K562 (cell line): ENCODE results near the gene TSPAN3. TPM values are rescaled to one million over a fixed set of nuclear protein-coding genes. Genes with fewer than 3 reads are reported as not detected.

ENCODE experiments used
- ATAC-seq: fragments of 200-7000 bp; cut with Tn5 transposase; 3 replicates; pipeline ENCODE4 v1.9.1; 2020; ENCODE audit warnings: moderate library complexity
- BruUV-seq: library from RNA; stranded (reverse); fragments of 400-500 nt; replicated peaks from 2 replicates; lab custom pipeline; 2021; lab: Mats Ljungman, UMichigan
- CTCF ChIA-PET: fragments of 300-600 bp; formaldehyde crosslinking; extraction: SDS; loops from one replicate; lab custom pipeline; 2021; ENCODE audit warnings: low intra/inter-chr PET ratio; lab: Yijun Ruan, JAX
- POLR2A ChIA-PET: fragments of 300-600, 350-650 bp; sonication (Branson Sonifier 250); formaldehyde crosslinking; extraction: SDS; loops from one replicate; lab custom pipeline; 2021; ENCODE audit warnings: antibody characterized with exemption, inconsistent platforms; lab: Yijun Ruan, JAX
- DNase-seq, 4 experiments: peaks; one replicate each; pipeline versions ENCODE4 v3.0.0 to v3.0.0-alpha.2; 2011 to 2018; ENCODE audit warnings: low spot score in 3 of 4, mixed read lengths in 3 of 4; ENCODE audit errors: extremely low read depth in 1 of 4
- FAIRE-seq: peaks from 2 replicates; lab custom pipeline; 2011; peaks lifted over from hg19 to GRCh38; lab: Jason Lieb, UNC
- H2AFZ ChIP-seq: 2 replicates; pipeline ENCODE4 v1.6.0; 2011; ENCODE audit warnings: low read depth, low read length, control low read depth, inconsistent platforms
- H3K27ac ChIP-seq: fragments of 200-600 bp; 3 replicates; pipeline ENCODE4 v1.8.0; 2011; ENCODE audit warnings: low read depth, mild to moderate bottlenecking, control low read depth, inconsistent platforms, low read length, moderate library complexity, mixed read lengths; ENCODE audit errors: extremely low read depth
- H3K27me3 ChIP-seq, 2 experiments: fragments of 300-600 bp in 1 of 2; 2 replicates in 1 of 2; 3 replicates in 1 of 2; pipeline versions ENCODE4 v1.6.0 to v1.8.0; 2011; ENCODE audit warnings: inconsistent platforms in 2 of 2, low read length in 2 of 2, mild to moderate bottlenecking in 1 of 2, mixed read lengths in 1 of 2, moderate library complexity in 1 of 2; ENCODE audit not compliant: control insufficient read depth in 2 of 2, insufficient read depth in 2 of 2
- H3K36me3 ChIP-seq: fragments of 300-600 bp; 3 replicates; pipeline ENCODE4 v1.8.0; 2011; ENCODE audit warnings: mild to moderate bottlenecking, low read length, inconsistent platforms; ENCODE audit not compliant: control insufficient read depth, insufficient read depth
- H3K4me1 ChIP-seq, 2 experiments: fragments of 200-600 bp in 1 of 2; replicated peaks in 1 of 2; 2 replicates in 1 of 2; 3 replicates in 1 of 2; pipeline versions ENCODE4 v1.5.1 to v1.8.0; 2011; ENCODE audit warnings: inconsistent platforms in 2 of 2, low read length in 2 of 2, mild to moderate bottlenecking in 1 of 2, mixed read lengths in 1 of 2, moderate library complexity in 1 of 2; ENCODE audit not compliant: control insufficient read depth in 2 of 2, insufficient read depth in 2 of 2
- H3K4me2 ChIP-seq: 2 replicates; pipeline ENCODE4 v1.6.1; 2011; ENCODE audit warnings: low read length, control low read depth, inconsistent platforms, mixed read lengths; ENCODE audit not compliant: insufficient read depth
- H3K4me3 ChIP-seq: fragments of 200-600 bp; sonication (generic), shearing (Covaris generic); 2 replicates; pipeline ENCODE4 v1.5.1; 2016; ENCODE audit warnings: control low read depth, inconsistent platforms
- H3K79me2 ChIP-seq: fragments of 200-600 bp; 3 replicates; pipeline ENCODE4 v1.8.0; 2011; ENCODE audit warnings: low read length, inconsistent platforms; ENCODE audit not compliant: control insufficient read depth, insufficient read depth
- H3K9ac ChIP-seq, 2 experiments: 2 replicates each; pipeline versions ENCODE4 v1.6.0 to v1.6.1; 2011; ENCODE audit warnings: low read depth in 2 of 2, low read length in 2 of 2, control low read depth in 1 of 2, inconsistent platforms in 1 of 2, mild to moderate bottlenecking in 1 of 2, mixed read lengths in 1 of 2; ENCODE audit not compliant: insufficient read depth in 1 of 2
- H3K9me1 ChIP-seq: one replicate; pipeline ENCODE4 v1.6.0; 2011; ENCODE audit warnings: inconsistent platforms, mild to moderate bottlenecking, low read length, moderate library complexity; ENCODE audit not compliant: control insufficient read depth, insufficient read depth
- H3K9me3 ChIP-seq: replicated peaks from 2 replicates; pipeline ENCODE4 v1.5.1; 2011; ENCODE audit warnings: low read depth, low read length, inconsistent platforms; ENCODE audit not compliant: control insufficient read depth, insufficient read depth
- H4K20me1 ChIP-seq: replicated peaks from 2 replicates; pipeline ENCODE4 v1.6.1; 2011; ENCODE audit warnings: low read length, inconsistent platforms, mixed read lengths; ENCODE audit not compliant: control insufficient read depth, insufficient read depth
- BHLHE40 ChIP-seq: IDR thresholded peaks from 2 replicates; pipeline ENCODE4 v1.6.1; 2011; ENCODE audit warnings: low read length, improper control_type of control experiment
- HMBOX1 ChIP-seq: sonication (generic); IDR thresholded peaks from 2 replicates; pipeline ENCODE4 v1.6.1; 2016
- NR4A1 ChIP-seq, 2 experiments: fragments of 250-450 bp in 1 of 2; fragments of 450-650 bp in 1 of 2; sonication (Bioruptor Pico) in 1 of 2; IDR thresholded peaks; 2 replicates each; pipeline versions ENCODE4 v1.4.0 to v1.6.1; 2016 to 2020; ENCODE audit warnings: mild to moderate bottlenecking in 2 of 2, missing compliant biosample characterization in 1 of 2, missing genetic modification characterization in 1 of 2, moderate library complexity in 1 of 2
- SNAPC5 ChIP-seq: fragments of 250-450 bp; sonication (Bioruptor Pico); IDR thresholded peaks from 2 replicates; pipeline ENCODE4 v1.8.0; 2021; ENCODE audit warnings: moderate library complexity, mild to moderate bottlenecking, inconsistent platforms
- SREBF1 ChIP-seq: fragments of 150-350 bp; IDR thresholded peaks from 2 replicates; pipeline ENCODE4 v1.6.1; 2014; ENCODE audit warnings: antibody characterized with exemption, low read depth, low read length, borderline replicate concordance
- SRSF9 ChIP-seq: fragments of 200-400 bp; formaldehyde crosslinking; IDR thresholded peaks from 2 replicates; pipeline ENCODE4 v1.6.1; 2017; ENCODE audit warnings: low read depth, low read length, borderline replicate concordance
- ZNF311 ChIP-seq: fragments of 250-450 bp; sonication (Bioruptor Pico); IDR thresholded peaks from 2 replicates; pipeline ENCODE4 v1.4.0; 2020; ENCODE audit warnings: mild to moderate bottlenecking, moderate library complexity
- ZNF395 ChIP-seq: fragments of 200-800 bp; sonication (Bioruptor generic); IDR thresholded peaks from 2 replicates; pipeline ENCODE4 v1.6.1; 2017; ENCODE audit warnings: missing genetic modification characterization, missing compliant biosample characterization
- ZNF41 ChIP-seq: fragments of 250-450 bp; sonication (Bioruptor Pico); conservative IDR thresholded peaks from 2 replicates; pipeline ENCODE4 v1.4.0; 2020; ENCODE audit warnings: mild to moderate bottlenecking
- ZNF561 ChIP-seq: fragments of 450-650 bp; formaldehyde crosslinking; conservative IDR thresholded peaks from 2 replicates; pipeline ENCODE4 v1.4.0; 2020; ENCODE audit warnings: mild to moderate bottlenecking, moderate library complexity
- ZNF639 ChIP-seq, 2 experiments: fragments of 200-800 bp in 1 of 2; sonication (Bioruptor generic) in 1 of 2; sonication (generic) in 1 of 2; formaldehyde crosslinking in 1 of 2; IDR thresholded peaks in 1 of 2; conservative IDR thresholded peaks in 1 of 2; 2 replicates each; pipeline versions ENCODE4 v1.5.0 to v1.6.1; 2016 to 2020; ENCODE audit warnings: missing compliant biosample characterization in 1 of 2, missing genetic modification characterization in 1 of 2, missing genetic modification reagents in 1 of 2
- ZNF778 ChIP-seq: fragments of 450-650 bp; formaldehyde crosslinking; IDR thresholded peaks from 2 replicates; pipeline ENCODE4 v1.4.0; 2020; ENCODE audit warnings: mild to moderate bottlenecking, moderate library complexity
- WGBS: fragments of 100-300 bp; shearing (Covaris generic); methylation state at CpG from one replicate; pipeline ENCODE4 v1.1.6; 2016; ENCODE audit warnings: low coverage, mixed read lengths; ENCODE audit not compliant: insufficient coverage; ENCODE audit errors: missing lambda C conversion rate; 5-methylcytosine and 5-hydroxymethylcytosine counted together
- in situ Hi-C: fragments of 300-500 bp; cut with MboI; formaldehyde crosslinking; loops from 4 replicates; pipeline ENCODE4 v1.15.0; 2018; ENCODE audit warnings: inconsistent platforms, mixed read lengths
- intact Hi-C: fragments of 100-400 bp; cut with micrococcal nuclease; formaldehyde crosslinking; loops from 2 replicates; pipeline ENCODE4 v1.14.2; 2022
- polyA plus RNA-seq, 8 experiments: library from polyadenylated mRNA; depleted of rRNA in 4 of 8; stranded (reverse) in 5 of 8; unstranded in 3 of 8; fragments of >200 nt; fragmentation: Nextera tagmentation in 2 of 8; fragmentation: Illumina TruSeq in 1 of 8; extraction: Ambion mirVana in 2 of 8; extraction: Trizol in 1 of 8; gene quantifications; 2 replicates each; pipeline versions ENCODE4 v1.2.1 to v1.2.3, GENCODE V29; 2011 to 2014; ENCODE audit warnings: inconsistent platforms in 1 of 8, missing spikeins in 1 of 8
- total RNA-seq, 7 experiments: library from RNA; depleted of rRNA in 6 of 7; stranded (reverse); fragments of >200 nt in 6 of 7; fragmentation: Illumina TruSeq in 2 of 7; extraction: Trizol in 2 of 7; gene quantifications; 2 replicates each; pipeline versions ENCODE4 v1.2.1 to v1.2.3, GENCODE V29; 2011 to 2021; ENCODE audit warnings: low replicate concordance in 1 of 7

The TSPAN3 gene
- total and polyA plus RNA-seq, 9 of the 15 experiments (the other 6 are each of a cell fraction or from before 2014, with no cell fraction given): 14.3 to 144 (median 71.1) TPM

GRCh38 chr15:77001966-77002365 is 68.9 kb downstream of the TSPAN3 start:
- Histone ChIP-seq H3K9ac (no peak overlapping the region), H3K79me2 (no peaks in the 10 kb centered on the region), H3K9me1 (peaks cover 3% of the 10 kb centered on the region), H3K36me3 (no peaks in the 10 kb centered on the region), H2AFZ (no peak overlapping the region), H3K4me3 (no peak overlapping the region), H3K4me1 (no peaks in the 10 kb centered on the region), H3K9me3 (no peaks in the 10 kb centered on the region), H3K27ac (no peak overlapping the region), H4K20me1 (no peaks in the 10 kb centered on the region), H3K27me3 (peaks cover 27 to 70% of the 10 kb centered on the region in 2 experiments), H3K4me2 (no peak overlapping the region)
- intact Hi-C loops: no loop called here
- in situ Hi-C loops: no loop called here
- no peak for TF ChIP-seq NR4A1 (CRISPR knock-in tag; IDR thresholded peaks at IDR 0.05)
- TF ChIP-seq NR4A1 (tag; IDR thresholded peaks at IDR 0.05): no peak
- no peak for TF ChIP-seq ZNF41
- no peak for TF ChIP-seq ZNF311 (CRISPR knock-in tag)
- no peak for TF ChIP-seq SNAPC5 (CRISPR knock-in tag)
- ChIA-PET CTCF (no interaction called here), POLR2A (no interaction called here)
- no TSS peak for BruUV-seq
- no peak for DNase-seq
- WGBS: 0% methylated on average over 4 of the region's 4 CpGs
- no peak for ATAC-seq
- FAIRE-seq: no peak

GRCh38 chr15:77001351-77001750 is 69.6 kb downstream of the TSPAN3 start:
- no peak overlapping the region for H2AFZ ChIP-seq
- H3K27ac ChIP-seq: no peak overlapping the region
- no peaks in the 10 kb centered on the region for H3K9me3 ChIP-seq
- no peak overlapping the region for H3K9ac ChIP-seq
- no peak overlapping the region for H3K4me2 ChIP-seq
- ChIA-PET CTCF (no interaction called here), POLR2A (no interaction called here)
- no peak for ATAC-seq
- no TSS peak for BruUV-seq
- peaks cover 29 to 72% of the 10 kb centered on the region in 2 experiments for H3K27me3 ChIP-seq
- WGBS: 0% methylated on average over 4 of the region's 4 CpGs
- in situ Hi-C loops (no loop called here), intact Hi-C loops (no loop called here)
- DNase-seq: no peak
- no peak overlapping the region for H3K4me3 ChIP-seq
- no peaks in the 10 kb centered on the region for H3K36me3 ChIP-seq
- peaks cover 0 to 6% of the 10 kb centered on the region in 2 experiments; a peak in 1 of 5 replicates for H3K4me1 ChIP-seq
- no peaks in the 10 kb centered on the region for H3K79me2 ChIP-seq
- no peak for FAIRE-seq
- H4K20me1 ChIP-seq: peaks cover 1% of the 10 kb centered on the region; the same call in 1 of the 2 replicates
- H3K9me1 ChIP-seq: peaks cover 3% of the 10 kb centered on the region
- no peak for TF ChIP-seq BHLHE40
- no peak for TF ChIP-seq ZNF395 (CRISPR knock-in tag)
- no peak for TF ChIP-seq SREBF1
- no peak for TF ChIP-seq ZNF561 (CRISPR knock-in tag)
- no peak for TF ChIP-seq HMBOX1
- TF ChIP-seq ZNF778 (CRISPR knock-in tag): no peak
- TF ChIP-seq SRSF9: no peak
- no peak for TF ChIP-seq ZNF639 (CRISPR knock-in tag; conservative IDR thresholded peaks at IDR 0.05 in 1 of 2, IDR thresholded peaks at IDR 0.05 in 1 of 2)
